ENCODE results near the gene HYDIN. TPM values are rescaled to one million over a fixed set of nuclear protein-coding genes. Genes with fewer than 3 reads are reported as not detected.

Gene HYDIN
- total RNA-seq, 1 experiment from 2014 or later: 0.35 TPM

GRCh38 chr16:71244521-71244920 lies 14.0 kb upstream of the HYDIN start:
- BruUV-seq (replicated peaks): no TSS peak
- POLR2A ChIA-PET: no interaction called here
- Mint-ChIP-seq H3K36me3 (ENCODE audit: insufficient read depth, unreplicated experiment) (no peaks in the 10 kb centered on the region), H3K9me3 (ENCODE audit: unreplicated experiment) (peaks cover 9% of the 10 kb centered on the region), H3K4me1 (ENCODE audit: insufficient read depth, unreplicated experiment) (no peaks in the 10 kb centered on the region), H3K4me3 (ENCODE audit: unreplicated experiment) (no peak overlapping the region), H3K27me3 (ENCODE audit: insufficient read depth, unreplicated experiment) (no peaks in the 10 kb centered on the region), H3K27ac (ENCODE audit: low read depth, unreplicated experiment) (no peak overlapping the region)
- CTCF ChIA-PET: no interaction called here
- no peak for TF ChIP-seq CTCF (IDR thresholded peaks at IDR 0.05; ENCODE audit: unreplicated experiment)
- no peak for DNase-seq (ENCODE audit: unreplicated experiment)
- intact Hi-C loops (cut with micrococcal nuclease): no loop called here

GRCh38 chr16:71242601-71243000 lies 12.1 kb upstream of the HYDIN start:
- H3K9me3 Mint-ChIP-seq (ENCODE audit: unreplicated experiment): peaks cover 4% of the 10 kb centered on the region
- no peaks in the 10 kb centered on the region for H3K4me1 Mint-ChIP-seq (ENCODE audit: insufficient read depth, unreplicated experiment)
- H3K27me3 Mint-ChIP-seq (ENCODE audit: insufficient read depth, unreplicated experiment): no peaks in the 10 kb centered on the region
- no peak overlapping the region for H3K4me3 Mint-ChIP-seq (ENCODE audit: unreplicated experiment)
- CTCF ChIA-PET: no interaction called here
- H3K27ac Mint-ChIP-seq (ENCODE audit: low read depth, unreplicated experiment): no peak overlapping the region
- no TSS peak for BruUV-seq (replicated peaks)
- POLR2A ChIA-PET: no interaction called here
- DNase-seq (ENCODE audit: unreplicated experiment): no peak
- intact Hi-C loops (cut with micrococcal nuclease): no loop called here
- TF ChIP-seq CTCF (IDR thresholded peaks at IDR 0.05; ENCODE audit: unreplicated experiment): no peak
- no peaks in the 10 kb centered on the region for H3K36me3 Mint-ChIP-seq (ENCODE audit: insufficient read depth, unreplicated experiment)

GRCh38 chr16:71242036-71242435 lies 11.5 kb upstream of the HYDIN start:
- no peaks in the 10 kb centered on the region for H3K4me1 Mint-ChIP-seq (ENCODE audit: insufficient read depth, unreplicated experiment)
- CTCF ChIA-PET: no interaction called here
- H3K27ac Mint-ChIP-seq (ENCODE audit: low read depth, unreplicated experiment): no peak overlapping the region
- BruUV-seq (replicated peaks): no TSS peak
- H3K36me3 Mint-ChIP-seq (ENCODE audit: insufficient read depth, unreplicated experiment): no peaks in the 10 kb centered on the region
- H3K27me3 Mint-ChIP-seq (ENCODE audit: insufficient read depth, unreplicated experiment): no peaks in the 10 kb centered on the region
- DNase-seq (ENCODE audit: unreplicated experiment): no peak
- no peak overlapping the region for H3K4me3 Mint-ChIP-seq (ENCODE audit: unreplicated experiment)
- intact Hi-C loops (cut with micrococcal nuclease): no loop called here
- no peaks in the 10 kb centered on the region for H3K9me3 Mint-ChIP-seq (ENCODE audit: unreplicated experiment)
- POLR2A ChIA-PET: no interaction called here
- TF ChIP-seq CTCF (IDR thresholded peaks at IDR 0.05; ENCODE audit: unreplicated experiment): no peak

DNA sequence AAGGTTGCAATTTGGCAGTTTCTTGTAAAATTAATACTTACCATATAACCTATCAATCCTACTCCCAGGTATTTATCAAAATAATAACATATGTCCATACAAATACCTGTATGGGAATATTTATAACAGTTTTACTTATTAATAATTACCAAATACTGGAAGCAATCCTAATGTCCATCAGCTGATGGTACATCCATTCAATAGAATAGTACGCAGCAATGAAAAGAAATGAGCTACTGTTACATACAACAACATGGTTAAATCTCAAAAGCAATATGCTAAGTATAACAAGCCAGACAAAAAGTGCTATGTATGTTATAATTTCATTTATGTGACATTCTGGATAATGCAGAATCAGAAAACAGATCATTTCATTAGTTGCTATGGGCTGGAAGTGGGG lies 1.2 kb downstream of the HYDIN start:
- no peak overlapping the region for H3K4me3 Mint-ChIP-seq (ENCODE audit: unreplicated experiment)

More for the DNA sequence above, 1.2 kb downstream of the HYDIN start:
- Mint-ChIP-seq H3K27ac (ENCODE audit: low read depth, unreplicated experiment) (no peak overlapping the region), H3K4me1 (ENCODE audit: insufficient read depth, unreplicated experiment) (no peaks in the 10 kb centered on the region), H3K9me3 (ENCODE audit: unreplicated experiment) (peaks cover 14% of the 10 kb centered on the region), H3K27me3 (ENCODE audit: insufficient read depth, unreplicated experiment) (peaks cover 16% of the 10 kb centered on the region), H3K36me3 (ENCODE audit: insufficient read depth, unreplicated experiment) (no peaks in the 10 kb centered on the region)
- DNase-seq (ENCODE audit: unreplicated experiment): no peak
- TF ChIP-seq CTCF (IDR thresholded peaks at IDR 0.05; ENCODE audit: unreplicated experiment): no peak
- POLR2A ChIA-PET: no interaction called here
- CTCF ChIA-PET: no interaction called here
- intact Hi-C loops (cut with micrococcal nuclease): no loop called here
- no TSS peak for BruUV-seq (replicated peaks)
